Stimulated activated effector memory CD8-positive, alpha-beta T cell treated with anti-CD3 and anti-CD28 coated beads, Interleukin-12 subunit alpha, Interleukin-12 subunit beta, amount 100 ng/mL, for 72 hours (primary cell): ENCODE measurements around the gene RNF180.

Experiments used
- ATAC-seq: fragments of 150-1000 bp; cut with Tn5 transposase; 2 replicates; pipeline ENCODE4 v1.10.0; 2021
- DNase-seq, 2 donors: peaks; one replicate each; pipeline ENCODE4 v3.0.0; 2021 to 2022; ENCODE audit warnings: low spot score in 2 of 2
- H3K27ac Mint-ChIP-seq: one replicate; pipeline ENCODE4 v1.8.0; 2022; ENCODE audit warnings: mild to moderate bottlenecking, mixed read lengths
- H3K36me3 Mint-ChIP-seq: one replicate; pipeline ENCODE4 v1.8.0; 2022; ENCODE audit warnings: mild to moderate bottlenecking, mixed read lengths
- H3K4me1 Mint-ChIP-seq: one replicate; pipeline ENCODE4 v1.8.0; 2022; ENCODE audit warnings: mixed read lengths
- H3K4me3 Mint-ChIP-seq: one replicate; pipeline ENCODE4 v1.8.0; 2022; ENCODE audit warnings: mild to moderate bottlenecking, mixed read lengths
- H3K9me3 Mint-ChIP-seq: one replicate; pipeline ENCODE4 v1.8.0; 2022; ENCODE audit warnings: mixed read lengths

RNF180 gene

DNA sequence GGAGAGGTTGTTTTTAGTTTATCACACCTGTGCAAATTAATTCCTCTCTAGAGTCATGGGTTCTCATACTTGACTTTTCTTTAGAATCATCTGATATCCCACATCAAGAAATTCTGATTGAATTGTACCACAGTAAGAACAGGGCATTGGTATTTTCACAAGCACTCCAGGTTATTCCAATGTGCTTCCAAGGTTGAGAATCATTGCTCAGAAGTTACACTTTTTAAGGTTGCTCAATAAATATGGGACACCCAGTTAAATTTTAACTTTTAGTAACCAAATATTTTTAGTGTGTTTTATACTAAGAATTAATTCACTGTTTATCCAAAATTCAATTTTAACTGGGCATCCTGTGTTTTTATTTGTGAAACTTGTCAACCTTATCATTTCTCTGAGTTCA, 2.5 kb upstream of the RNF180 start:
- no peak for ATAC-seq
- Mint-ChIP-seq H3K9me3 (peaks cover 3% of the 10 kb centered on the region), H3K27ac (no peak overlapping the region), H3K4me1 (no peaks in the 10 kb centered on the region), H3K36me3 (no peaks in the 10 kb centered on the region), H3K4me3 (no peak overlapping the region)
- DNase-seq: no peak

DNA sequence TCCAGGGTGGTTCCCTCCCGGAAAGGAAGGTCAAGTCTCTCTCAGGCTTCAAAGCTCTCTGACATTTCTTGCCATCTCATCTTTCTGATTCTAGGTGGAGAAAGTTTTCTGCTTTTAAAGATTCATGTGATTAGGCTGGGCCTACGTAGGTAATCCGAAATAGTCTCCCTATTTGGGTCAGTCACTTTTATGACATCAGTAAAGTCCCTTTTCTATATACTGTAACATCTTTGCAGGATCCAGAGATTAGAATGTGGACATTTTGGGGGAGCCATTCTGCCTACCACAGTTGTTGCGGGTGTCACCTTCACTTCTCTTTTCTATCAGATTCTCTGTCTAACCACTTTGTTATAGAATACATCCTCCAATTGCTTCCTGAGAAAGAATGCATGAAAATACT, 1.9 kb upstream of the RNF180 start:
- no peaks in the 10 kb centered on the region for H3K4me1 Mint-ChIP-seq
- no peak overlapping the region for H3K4me3 Mint-ChIP-seq
- no peak overlapping the region for H3K27ac Mint-ChIP-seq

DNA sequence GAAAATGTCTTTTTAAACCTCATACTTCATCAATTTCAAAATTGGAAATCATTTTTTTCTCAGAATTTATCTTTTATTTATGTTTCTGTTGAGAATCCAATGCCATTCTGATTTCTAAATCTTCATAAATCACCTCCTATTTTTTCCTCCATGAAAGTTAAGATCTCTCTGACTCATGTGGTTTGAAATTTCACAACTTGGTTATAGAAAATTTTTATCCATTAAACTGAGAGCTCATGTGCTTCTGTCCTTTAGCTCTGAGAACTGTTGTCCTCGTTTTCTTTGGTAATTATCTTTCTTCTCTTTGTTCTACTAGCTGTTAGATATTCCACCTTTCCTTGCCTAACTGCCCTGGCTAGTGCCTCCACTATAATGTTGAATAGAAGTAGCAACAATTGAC, 1.5 kb upstream of the RNF180 start:
- DNase-seq (no peak), ATAC-seq (no peak)
- Mint-ChIP-seq H3K36me3 (no peaks in the 10 kb centered on the region), H3K4me1 (no peaks in the 10 kb centered on the region), H3K4me3 (no peak overlapping the region), H3K27ac (no peak overlapping the region), H3K9me3 (peaks cover 3% of the 10 kb centered on the region)

More for the DNA sequence above, 1.9 kb upstream of the RNF180 start:
- Mint-ChIP-seq H3K9me3 (peaks cover 3% of the 10 kb centered on the region), H3K36me3 (no peaks in the 10 kb centered on the region)
- DNase-seq (no peak), ATAC-seq (no peak)

DNA sequence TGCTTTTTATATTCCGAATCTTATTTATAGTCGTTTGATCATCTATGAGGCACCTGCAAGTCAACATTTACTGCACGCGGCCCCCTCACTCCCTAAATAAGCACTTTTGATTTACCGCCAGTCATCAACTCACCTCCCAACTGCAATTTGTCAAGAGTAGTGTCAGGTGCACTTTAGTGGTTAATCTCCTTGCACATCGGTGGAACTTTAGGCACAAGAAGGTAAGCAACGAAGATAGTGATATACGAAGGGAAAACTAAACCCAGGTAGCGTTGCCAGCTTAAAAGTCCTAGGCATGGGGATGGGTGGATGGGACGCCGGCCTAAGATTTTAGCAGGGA, 513 bp upstream of the RNF180 start:
- Mint-ChIP-seq H3K9me3 (no peaks in the 10 kb centered on the region), H3K4me3 (no peak overlapping the region), H3K27ac (no peak overlapping the region), H3K4me1 (no peaks in the 10 kb centered on the region), H3K36me3 (no peaks in the 10 kb centered on the region)
- no peak for DNase-seq
- ATAC-seq: no peak

DNA sequence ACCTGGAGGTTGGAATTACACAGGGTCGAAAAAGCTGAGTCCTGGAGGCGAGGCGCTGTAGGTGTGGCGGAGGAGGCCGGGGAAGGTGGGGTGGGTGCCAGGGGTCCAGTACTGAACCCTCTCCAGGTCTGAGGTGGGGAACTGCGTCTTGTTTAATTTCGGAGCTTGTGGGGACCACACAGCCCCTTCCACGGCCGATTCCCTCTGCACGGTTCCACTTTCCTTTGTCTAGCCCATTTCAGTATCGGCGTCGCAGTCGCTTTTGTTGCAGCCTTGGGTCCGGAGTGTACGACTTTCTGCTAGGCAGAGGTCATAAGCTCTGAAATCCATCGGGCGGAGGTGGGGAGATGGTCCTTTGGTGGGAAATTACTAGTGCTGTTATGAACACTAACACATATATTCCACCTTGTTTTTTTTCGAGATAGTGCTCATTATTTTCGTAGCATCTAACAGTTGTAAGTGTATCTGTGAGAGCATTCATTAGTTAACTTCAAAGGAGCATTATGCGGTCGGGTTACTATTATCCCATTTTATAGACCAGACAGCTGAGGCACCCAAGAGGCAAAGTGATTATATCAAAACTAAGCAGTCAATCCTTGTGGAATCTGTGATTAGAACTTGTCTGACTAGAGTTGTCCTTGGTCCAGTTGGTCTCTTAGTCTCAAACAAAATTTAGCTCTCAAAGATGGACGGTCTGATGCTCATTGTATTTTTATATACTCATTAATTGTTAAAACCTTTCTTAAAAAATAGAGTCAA, 737 bp downstream of the RNF180 start:
- ATAC-seq (no peak), DNase-seq (no peak)
- Mint-ChIP-seq H3K4me1 (no peaks in the 10 kb centered on the region), H3K4me3 (no peak overlapping the region), H3K27ac (no peak overlapping the region), H3K9me3 (no peaks in the 10 kb centered on the region), H3K36me3 (no peaks in the 10 kb centered on the region)

DNA sequence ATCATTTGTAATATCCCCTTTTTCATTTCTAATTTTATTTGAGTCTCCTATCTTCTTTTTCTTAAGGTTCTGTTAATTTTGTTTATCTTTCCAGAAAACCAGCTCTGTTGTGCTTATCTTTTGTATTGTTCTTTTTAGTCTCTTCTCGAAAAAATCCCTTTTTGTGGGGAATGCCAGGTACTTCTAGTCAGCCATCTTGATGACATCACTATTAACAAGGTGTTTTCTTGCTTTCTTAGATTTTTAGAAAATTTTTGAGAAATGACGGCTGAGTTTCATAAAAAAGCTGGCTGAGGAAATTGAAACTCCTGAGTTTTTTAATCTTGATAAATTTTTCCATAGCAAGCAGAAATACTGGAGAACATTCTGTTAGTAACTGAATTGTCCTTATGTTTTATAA, 10.7 kb downstream of the RNF180 start:
- Mint-ChIP-seq H3K36me3 (no peaks in the 10 kb centered on the region), H3K4me3 (no peak overlapping the region), H3K27ac (no peak overlapping the region), H3K4me1 (no peaks in the 10 kb centered on the region), H3K9me3 (no peaks in the 10 kb centered on the region)
- DNase-seq: no peak
- no peak for ATAC-seq

DNA sequence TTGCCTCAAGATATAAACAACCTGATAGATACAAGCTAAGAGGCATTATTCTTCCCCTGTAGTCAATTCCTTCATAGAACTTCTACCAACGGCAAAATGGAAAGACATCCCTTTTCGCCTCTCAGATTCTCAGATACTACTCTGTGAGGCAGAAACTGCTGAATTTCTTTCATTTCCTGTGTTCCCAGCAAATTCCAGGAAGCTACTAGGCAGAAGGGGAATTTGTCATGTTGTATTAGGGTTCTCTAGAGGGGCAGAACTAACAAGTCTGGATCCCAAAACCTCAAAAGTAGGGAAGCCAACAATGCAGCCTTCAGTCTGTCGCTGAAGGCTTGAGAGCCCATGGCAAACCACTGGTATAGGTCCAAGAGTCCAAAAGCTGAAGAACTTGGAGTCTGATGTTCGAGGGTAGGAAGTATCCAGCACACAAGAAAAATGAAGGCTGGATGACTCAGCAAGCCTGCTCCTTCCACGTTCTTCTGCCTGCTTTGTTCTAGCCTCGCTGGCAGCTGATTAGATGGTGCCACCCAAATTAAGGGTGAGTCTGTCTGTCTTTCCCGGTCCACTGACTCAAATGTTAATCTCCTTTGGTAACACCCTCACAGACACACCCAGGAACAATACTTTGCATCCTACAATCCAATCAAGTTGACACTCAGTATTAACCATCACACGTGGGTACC, 15.2 kb downstream of the RNF180 start:
- no peak overlapping the region for H3K27ac Mint-ChIP-seq
- H3K9me3 Mint-ChIP-seq: no peaks in the 10 kb centered on the region
- no peak for ATAC-seq
- DNase-seq: no peak
- no peak overlapping the region for H3K4me3 Mint-ChIP-seq
- H3K36me3 Mint-ChIP-seq: no peaks in the 10 kb centered on the region
- no peaks in the 10 kb centered on the region for H3K4me1 Mint-ChIP-seq

DNA sequence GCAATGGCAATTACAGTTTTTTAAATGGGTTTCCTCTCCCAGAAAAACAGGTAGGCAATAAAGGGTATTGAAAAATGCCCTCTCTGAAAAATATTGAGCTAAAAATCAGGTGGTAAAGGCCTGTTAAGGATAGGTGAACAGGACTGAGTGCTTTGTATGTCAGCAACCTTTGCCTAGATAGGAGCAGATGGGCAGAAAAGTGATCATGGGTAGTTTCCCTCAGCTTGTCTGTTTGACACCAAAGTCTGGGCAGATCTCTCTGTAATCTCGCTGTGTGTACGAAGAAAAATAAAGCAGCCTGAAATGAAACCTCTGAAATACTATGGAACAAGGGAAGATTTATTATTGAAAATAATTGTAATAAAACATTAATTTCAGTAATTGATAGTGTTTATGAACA, 15.8 kb downstream of the RNF180 start:
- DNase-seq (no peak), ATAC-seq (no peak)
- no peaks in the 10 kb centered on the region for H3K9me3 Mint-ChIP-seq
- H3K27ac Mint-ChIP-seq: no peak overlapping the region
- no peaks in the 10 kb centered on the region for H3K36me3 Mint-ChIP-seq
- H3K4me3 Mint-ChIP-seq: no peak overlapping the region
- no peaks in the 10 kb centered on the region for H3K4me1 Mint-ChIP-seq

DNA sequence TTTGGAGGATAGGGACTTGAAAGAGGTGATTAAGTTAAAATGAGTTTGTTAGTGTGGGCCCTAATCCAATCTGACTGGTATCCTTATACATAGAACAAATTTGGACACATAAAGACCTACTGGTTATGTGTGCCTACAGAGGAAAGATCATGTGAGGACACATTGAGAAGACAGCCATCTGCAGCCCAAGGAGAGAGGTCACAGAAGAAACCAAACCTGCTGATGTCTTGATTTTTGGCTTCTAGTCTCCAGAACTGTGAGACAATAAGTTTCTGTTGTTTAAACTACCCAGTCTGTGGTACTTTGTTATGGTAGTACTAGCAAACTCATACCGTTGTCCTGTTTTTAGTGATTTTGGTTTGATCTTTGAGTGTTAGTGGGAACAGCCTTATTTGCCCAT, 18.3 kb downstream of the RNF180 start:
- Mint-ChIP-seq H3K4me1 (no peaks in the 10 kb centered on the region), H3K4me3 (no peak overlapping the region), H3K9me3 (no peaks in the 10 kb centered on the region), H3K27ac (no peak overlapping the region), H3K36me3 (no peaks in the 10 kb centered on the region)
- no peak for DNase-seq
- ATAC-seq: no peak

DNA sequence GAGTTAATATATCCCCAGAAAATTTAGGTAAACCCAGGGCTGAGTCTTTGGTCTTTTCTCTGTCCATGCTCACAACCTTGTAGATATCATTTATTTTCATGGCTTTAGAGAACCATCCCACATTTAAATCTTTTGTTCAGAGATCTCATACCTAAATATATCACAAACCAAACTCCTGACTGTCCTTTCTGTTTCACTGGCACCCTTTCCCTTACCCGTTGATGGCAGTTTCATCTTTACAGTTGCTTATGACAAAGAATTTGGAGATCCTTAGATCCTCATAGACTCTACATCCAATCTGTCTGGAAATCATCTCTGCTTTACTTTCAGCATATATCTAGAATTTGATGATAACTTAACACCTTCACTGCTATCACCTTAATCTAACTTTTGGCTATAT, 19.2 kb downstream of the RNF180 start:
- Mint-ChIP-seq H3K4me1 (no peaks in the 10 kb centered on the region), H3K36me3 (no peaks in the 10 kb centered on the region)
- no peak for DNase-seq

DNA sequence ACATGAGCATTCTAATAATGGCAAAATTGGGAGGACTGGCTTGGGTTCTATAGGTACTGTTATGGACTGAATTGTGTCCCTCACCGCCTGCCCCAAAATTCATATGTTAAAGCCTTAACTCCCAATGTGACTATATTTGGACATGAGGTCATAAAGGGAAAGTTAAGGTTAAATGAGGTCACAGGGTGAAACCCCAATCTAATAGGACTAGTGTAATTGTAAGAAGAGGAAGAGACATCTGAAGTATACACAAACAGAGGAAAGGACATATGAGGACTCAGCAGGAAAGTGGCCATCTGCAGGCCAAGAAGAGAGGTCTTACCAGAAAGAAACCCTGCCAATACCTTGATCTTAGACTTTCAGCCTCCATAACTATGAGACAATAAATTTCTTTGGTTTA, 23.1 kb downstream of the RNF180 start:
- no peak for DNase-seq
- no peak overlapping the region for H3K4me3 Mint-ChIP-seq
- ATAC-seq: no peak
- H3K9me3 Mint-ChIP-seq: peaks cover 2% of the 10 kb centered on the region
- no peak overlapping the region for H3K27ac Mint-ChIP-seq
- H3K36me3 Mint-ChIP-seq: no peaks in the 10 kb centered on the region
- H3K4me1 Mint-ChIP-seq: no peaks in the 10 kb centered on the region

More for the DNA sequence above, 19.2 kb downstream of the RNF180 start:
- no peak overlapping the region for H3K27ac Mint-ChIP-seq
- ATAC-seq: no peak
- no peak overlapping the region for H3K4me3 Mint-ChIP-seq
- no peaks in the 10 kb centered on the region for H3K9me3 Mint-ChIP-seq

DNA sequence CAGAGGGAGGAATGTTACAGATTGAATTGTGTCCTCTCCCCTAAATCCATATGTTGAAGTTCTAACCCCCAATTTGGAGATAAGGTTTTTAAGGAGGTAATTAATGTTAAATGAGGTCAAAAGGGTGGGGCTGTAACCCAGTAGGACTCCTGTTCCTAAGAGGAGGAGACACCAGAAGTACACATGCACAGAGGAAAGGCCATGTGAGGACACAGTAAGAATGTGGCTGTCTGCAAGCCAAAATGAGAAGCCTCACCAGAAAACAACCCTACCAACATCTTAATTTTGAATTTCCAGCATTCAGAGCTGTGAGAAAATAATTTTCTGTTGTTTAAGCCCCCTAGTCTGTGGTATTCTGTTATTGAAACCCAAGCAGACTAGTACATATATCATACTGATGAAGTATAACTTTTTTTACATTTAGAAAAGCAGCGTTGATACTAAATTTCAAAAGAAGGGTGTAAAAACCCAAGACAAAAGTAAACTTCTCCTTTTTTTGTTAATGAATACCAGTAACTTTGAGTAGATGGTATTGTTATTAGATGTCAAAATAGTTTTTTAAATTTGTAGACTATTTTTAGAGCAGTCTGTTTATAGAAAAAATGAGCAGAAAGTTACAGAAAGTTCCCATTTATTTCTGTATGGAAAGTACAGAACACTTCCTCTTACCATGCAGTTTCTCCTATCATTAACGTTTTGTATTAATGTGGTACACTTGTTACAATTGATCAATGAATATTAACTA, 25.1 kb downstream of the RNF180 start:
- H3K4me3 Mint-ChIP-seq: no peak overlapping the region

DNA sequence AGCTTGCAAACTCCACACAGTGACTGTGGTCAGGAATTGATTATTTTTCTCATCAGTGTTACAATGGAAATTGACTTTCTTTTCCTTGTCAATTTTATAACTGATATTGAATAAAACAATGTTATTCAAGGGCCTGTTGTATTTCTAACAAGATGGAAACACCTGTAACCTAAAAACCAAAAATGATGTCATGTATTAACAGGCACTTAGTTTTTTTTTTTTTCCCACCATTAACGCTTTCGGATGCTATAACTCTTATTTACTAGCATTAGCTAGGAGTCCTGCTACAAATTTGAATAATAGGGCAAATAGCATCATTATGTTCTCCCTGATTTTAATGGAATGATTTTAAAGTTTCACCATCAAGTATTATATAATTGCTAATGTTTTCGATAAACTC, 30.3 kb downstream of the RNF180 start:
- ATAC-seq: no peak
- Mint-ChIP-seq H3K36me3 (no peaks in the 10 kb centered on the region), H3K27ac (no peak overlapping the region), H3K4me3 (no peak overlapping the region), H3K9me3 (peaks cover 2% of the 10 kb centered on the region), H3K4me1 (no peaks in the 10 kb centered on the region)
- DNase-seq: no peak

More for the DNA sequence above, 25.1 kb downstream of the RNF180 start:
- Mint-ChIP-seq H3K36me3 (no peaks in the 10 kb centered on the region), H3K27ac (no peak overlapping the region), H3K4me1 (no peaks in the 10 kb centered on the region), H3K9me3 (peaks cover 2% of the 10 kb centered on the region)
- ATAC-seq (no peak), DNase-seq (no peak)

DNA sequence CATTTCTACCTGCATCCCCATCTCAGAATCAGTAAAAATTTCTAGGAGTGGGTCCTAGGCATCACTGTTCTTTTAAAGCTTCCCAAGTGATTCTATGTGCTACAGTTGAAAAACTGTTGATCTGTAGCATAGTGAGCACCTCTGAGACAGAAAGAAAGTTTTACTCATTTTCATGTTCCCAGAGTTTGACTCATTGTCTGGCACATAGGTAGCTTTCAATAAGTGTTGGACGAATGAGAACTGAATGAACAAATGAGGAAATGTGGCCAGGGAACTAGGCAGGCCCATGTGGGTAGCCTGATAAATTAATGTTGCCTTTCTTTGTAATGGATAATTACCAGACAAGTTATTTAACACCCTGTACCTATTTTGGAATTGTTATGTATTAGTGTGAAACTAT, 33.8 kb downstream of the RNF180 start:
- H3K9me3 Mint-ChIP-seq: no peaks in the 10 kb centered on the region
- H3K4me3 Mint-ChIP-seq: no peak overlapping the region

DNA sequence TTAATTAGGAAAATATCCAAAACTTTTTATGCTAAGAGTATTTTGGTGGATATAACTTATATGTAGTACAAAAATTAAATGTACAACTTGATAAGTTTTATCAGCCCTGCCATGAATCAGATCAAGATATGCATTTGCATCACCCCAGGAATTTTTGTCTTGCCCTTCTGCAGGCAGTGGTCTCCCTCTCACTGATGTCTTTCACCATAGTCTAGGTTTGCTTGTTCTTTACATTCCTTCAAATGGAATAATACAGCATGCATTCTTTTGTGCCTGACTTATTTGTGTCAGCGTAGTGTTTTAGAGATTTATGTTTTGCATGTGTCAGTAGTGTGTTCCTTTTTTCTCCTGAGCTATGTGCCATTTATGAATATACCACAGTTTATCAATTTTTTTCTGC, 36.4 kb downstream of the RNF180 start:
- ATAC-seq: no peak
- Mint-ChIP-seq H3K36me3 (no peaks in the 10 kb centered on the region), H3K9me3 (no peaks in the 10 kb centered on the region), H3K4me1 (no peaks in the 10 kb centered on the region), H3K27ac (no peak overlapping the region), H3K4me3 (no peak overlapping the region)
- DNase-seq: no peak

More for the DNA sequence above, 33.8 kb downstream of the RNF180 start:
- Mint-ChIP-seq H3K27ac (no peak overlapping the region), H3K36me3 (no peaks in the 10 kb centered on the region), H3K4me1 (no peaks in the 10 kb centered on the region)
- DNase-seq (no peak), ATAC-seq (no peak)

DNA sequence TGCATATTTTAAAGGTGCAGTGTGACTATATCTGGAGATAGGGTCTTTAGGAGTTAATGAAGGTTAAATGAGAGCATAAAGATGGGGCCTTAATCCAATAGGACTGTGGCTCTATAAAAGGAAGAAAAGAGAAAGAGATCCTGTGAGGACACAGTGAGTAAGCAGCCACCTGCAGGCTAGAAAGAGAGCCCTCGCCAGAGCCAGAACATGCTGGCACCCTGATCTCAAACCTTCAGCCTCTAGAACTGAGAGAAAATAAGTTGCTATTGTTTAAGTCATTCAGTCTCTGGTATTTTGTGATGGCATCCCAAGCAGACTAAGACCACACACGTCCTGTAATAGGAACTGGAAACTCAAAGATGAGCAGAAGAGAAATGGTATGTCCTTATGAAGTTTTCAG, 41.0 kb downstream of the RNF180 start:
- no peaks in the 10 kb centered on the region for H3K4me1 Mint-ChIP-seq

More for the DNA sequence above, 41.0 kb downstream of the RNF180 start:
- no peak overlapping the region for H3K4me3 Mint-ChIP-seq
- DNase-seq (no peak), ATAC-seq (no peak)
- no peaks in the 10 kb centered on the region for H3K9me3 Mint-ChIP-seq
- no peak overlapping the region for H3K27ac Mint-ChIP-seq
- no peaks in the 10 kb centered on the region for H3K36me3 Mint-ChIP-seq
